HL-60 (cell line): ENCODE results near the gene ISCU.

Source experiments
- CTCF ChIP-seq: IDR thresholded peaks from one replicate; pipeline ENCODE4 v1.5.1; 2011; ENCODE audit warnings: low read length, control low read depth, inconsistent platforms; ENCODE audit not compliant: insufficient read depth
- POLR2AphosphoS5 ChIP-seq: IDR thresholded peaks from 2 replicates; pipeline ENCODE4 v1.6.1; 2012; ENCODE audit warnings: low read depth

GRCh38 chr12:108523365-108523764 is 39.0 kb upstream of the ISCU start:
- TF ChIP-seq CTCF (no peak), POLR2AphosphoS5 (no peak)
